SK-MEL-5 (cell line): Measurements from ENCODE around the gene KIF26B. TPM values are rescaled to one million over a fixed set of nuclear protein-coding genes. Genes with fewer than 3 reads are reported as not detected.
"Not testable (repeated sequence)": the region's sequence is repeated elsewhere in the genome, so short reads cannot be mapped to it uniquely, and the experiment has no call there.

Experiments used
- DNase-seq: peaks from one replicate; pipeline ENCODE4 v3.0.0-alpha.2; 2016; ENCODE audit warnings: low read depth, low spot score
- in situ Hi-C: cut with HindIII; loops from 2 replicates; pipeline ENCODE4 v1.10.0; 2016; ENCODE audit warnings: low sequenced_read_pairs, high pct_unique_total_duplicates, low pct_unique_long_range_greater_than_20kb
- total RNA-seq: library from RNA; depleted of rRNA; stranded (reverse); fragments of >200 nt; shearing (Covaris generic); gene quantifications from 2 replicates; pipeline ENCODE4 v1.2.3, GENCODE V29; 2014

The KIF26B gene
- total RNA-seq, 1 experiment from 2014 or later, result 1.5 TPM

DNA sequence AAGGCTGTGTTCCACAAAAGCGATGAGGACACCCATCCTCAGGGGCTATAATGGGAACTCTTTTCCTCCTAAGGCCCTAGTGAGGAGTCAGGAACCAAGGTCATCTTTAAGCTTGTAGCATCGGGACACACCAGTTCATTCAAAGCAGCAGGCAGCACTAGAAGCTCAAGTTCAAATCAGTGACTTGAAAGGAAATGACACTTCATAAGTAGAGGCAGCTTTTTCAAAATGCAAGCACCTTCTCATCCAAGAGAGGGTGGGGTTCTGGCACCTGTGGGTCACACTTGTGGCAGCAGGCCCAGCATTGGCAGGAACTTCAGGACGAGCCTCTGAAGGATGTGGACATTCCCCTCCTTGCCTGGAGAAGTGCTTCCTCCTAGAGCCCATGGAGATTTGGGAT is 496.3 kb downstream of the KIF26B start:
- in situ Hi-C loops, result no loop called here

DNA sequence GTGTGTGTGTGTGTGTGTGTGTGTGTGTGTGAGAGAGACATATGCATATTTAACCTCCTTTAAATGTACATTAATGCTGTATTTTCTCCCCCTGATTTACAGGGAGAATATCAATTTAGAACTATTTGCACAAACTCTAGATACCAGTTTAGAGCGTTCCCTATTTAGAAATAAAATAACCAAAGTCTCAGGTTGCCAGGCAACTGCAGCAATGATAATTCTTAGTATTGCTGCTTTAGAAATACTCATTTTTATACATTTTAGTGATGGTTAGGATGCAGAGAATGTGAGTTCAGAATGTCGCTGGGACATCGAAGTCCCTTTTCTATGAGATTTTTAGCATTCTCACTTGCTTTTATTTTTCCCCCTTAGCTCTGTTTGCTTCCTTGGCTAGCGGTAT is 497.3 kb downstream of the KIF26B start:
- in situ Hi-C loops, result no loop called here
- no peak for DNase-seq

More for the DNA sequence above, 496.3 kb downstream of the KIF26B start:
- no peak for DNase-seq

DNA sequence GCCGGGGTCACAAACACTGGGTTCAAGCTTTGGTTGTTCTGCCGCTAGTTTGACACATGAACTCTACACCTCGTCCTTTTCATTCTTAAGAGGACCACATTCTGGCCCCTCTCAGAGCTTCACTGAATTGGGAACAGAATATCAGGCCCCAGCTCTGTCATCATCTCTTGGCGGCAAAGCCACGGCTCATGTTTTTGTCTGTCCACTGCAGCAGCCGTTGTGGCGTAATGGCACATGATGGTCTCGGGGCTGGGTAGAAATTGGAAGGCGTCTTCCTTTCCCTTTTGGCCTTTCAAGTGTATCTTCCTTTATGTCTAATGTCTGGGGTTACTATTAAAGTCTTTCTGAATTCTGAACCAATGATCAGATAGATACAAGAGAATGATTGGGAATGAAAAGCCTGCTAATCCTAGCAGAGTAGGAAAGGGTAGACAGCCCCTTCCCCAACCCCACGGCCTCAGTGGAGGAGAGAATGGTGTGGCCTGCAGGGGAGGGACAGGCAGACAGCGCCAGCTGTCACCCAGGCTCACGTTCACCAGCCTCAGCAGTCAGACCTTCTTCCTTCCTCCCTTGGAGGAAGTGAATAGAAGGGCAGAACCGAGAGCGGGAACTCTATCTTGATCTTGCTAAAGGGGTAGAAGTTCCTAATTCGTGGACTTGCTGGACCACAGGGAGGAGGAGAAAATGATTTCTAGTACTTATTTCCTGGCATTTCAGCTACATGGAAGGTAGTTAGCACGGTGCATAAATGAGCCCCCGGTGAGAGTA is 498.1 kb downstream of the KIF26B start:
- in situ Hi-C loops, result no loop called here
- DNase-seq, result no peak

DNA sequence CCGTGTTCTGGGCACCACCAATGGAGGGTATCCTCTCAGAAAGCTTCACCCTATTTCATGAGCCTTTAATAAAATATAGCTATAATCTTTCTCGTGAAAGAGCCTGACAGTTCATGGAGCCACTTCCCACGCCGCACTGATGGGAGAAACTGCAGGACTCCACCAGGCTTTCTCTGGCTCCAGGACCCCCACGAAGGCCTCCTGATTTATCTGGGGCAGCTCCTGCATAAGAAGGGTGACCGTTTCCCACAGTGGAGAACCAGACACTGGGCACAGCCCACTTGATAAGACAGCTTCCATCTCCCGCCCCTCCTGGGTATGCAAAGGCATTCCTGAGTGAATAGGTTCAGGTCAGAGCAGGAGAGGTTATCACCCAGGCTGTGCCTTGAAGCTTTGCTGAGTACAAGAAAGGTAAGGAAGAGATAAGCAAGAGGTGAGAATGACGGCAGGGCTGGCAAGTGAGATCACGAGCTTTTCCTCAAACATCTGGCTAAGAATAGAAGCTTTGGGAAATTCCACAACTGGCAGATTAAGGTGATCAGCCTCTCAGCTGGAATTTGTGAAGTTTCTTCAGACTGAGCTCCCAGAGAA is 499.8 kb downstream of the KIF26B start:
- in situ Hi-C loops, result no loop called here

DNA sequence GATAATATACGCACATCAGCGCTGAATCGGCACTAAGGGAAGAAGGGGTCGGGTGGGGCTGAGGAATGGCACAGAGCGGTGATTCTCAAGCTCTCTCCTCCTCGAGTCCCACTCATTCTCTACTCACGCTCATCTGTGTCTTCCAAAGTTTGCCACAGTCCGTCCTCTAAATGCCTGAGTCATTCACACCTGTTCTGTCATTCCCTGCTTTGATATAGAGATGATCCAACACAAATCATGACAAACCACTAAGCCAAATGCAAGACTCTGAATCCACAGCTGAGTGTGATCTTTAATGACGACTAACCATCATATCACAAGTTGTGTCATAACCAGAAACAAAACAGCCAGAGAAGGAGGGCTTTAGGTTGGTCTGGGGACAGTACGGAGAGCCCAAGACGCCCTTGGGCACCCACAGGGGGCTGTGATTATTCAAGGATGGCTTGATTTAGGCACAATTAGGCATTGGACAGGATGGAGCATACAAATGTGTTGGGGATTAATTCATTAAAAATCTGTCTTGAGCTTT is 501.5 kb downstream of the KIF26B start:
- in situ Hi-C loops, result no loop called here
- DNase-seq, result no peak

More for the DNA sequence above, 499.8 kb downstream of the KIF26B start:
- DNase-seq, result no peak

DNA sequence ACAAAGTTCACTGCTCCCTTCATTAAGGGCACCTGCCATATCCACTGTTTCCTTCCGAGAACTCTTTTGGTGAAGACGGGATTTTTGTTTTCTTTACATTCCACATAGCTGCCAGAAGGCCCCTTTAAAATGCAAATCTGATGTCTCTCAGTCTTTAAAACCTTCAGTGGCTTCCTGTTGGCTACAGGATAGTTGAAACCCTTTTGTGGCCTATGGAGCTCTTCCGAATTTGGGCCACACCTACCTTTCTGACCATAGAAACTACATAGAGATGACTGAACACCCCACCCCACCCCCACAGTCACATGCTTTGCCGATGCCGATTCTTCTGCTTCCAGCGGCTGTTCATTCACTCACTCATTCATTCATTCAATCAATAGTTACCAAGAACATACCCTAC is 502.6 kb downstream of the KIF26B start:
- in situ Hi-C loops, result no loop called here
- no peak for DNase-seq

DNA sequence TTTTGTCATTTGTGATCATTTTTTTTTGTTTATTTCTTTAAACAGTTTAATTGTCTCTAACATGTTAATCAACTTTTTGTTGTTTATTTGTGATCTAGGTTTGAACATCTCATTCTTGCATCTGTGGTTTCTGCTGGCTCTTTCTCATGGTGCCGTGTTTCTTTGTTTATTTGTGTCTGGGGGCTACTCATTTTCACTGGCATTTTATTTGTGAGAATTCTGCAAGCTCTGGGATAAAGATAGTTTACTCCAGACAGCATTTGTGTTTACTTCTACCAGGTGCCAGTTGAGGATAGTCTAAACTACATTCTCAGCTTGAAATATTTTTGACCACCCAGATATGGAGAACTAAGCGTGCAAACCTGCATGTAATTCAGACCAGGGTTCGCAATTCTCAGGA is 508.6 kb downstream of the KIF26B start:
- no peak for DNase-seq

DNA sequence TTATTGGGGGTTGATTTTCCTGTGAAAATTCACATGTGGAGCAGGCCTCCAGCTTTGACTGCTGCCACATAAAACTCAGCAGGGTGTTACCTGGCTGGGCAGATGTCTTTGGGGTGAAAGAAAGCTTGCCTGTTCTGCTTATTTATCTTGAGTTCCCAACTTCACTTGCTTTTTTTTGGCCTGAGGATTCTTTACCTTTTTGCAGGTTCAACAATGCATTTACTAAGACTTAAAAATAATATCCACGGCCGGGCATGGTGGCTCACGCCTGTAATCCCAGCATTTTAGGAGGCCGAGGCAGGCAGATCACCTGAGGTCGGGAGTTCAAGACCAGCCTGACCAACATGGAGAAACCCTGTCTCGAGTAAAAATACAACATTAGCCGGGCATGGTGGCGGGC is 509.1 kb downstream of the KIF26B start:
- in situ Hi-C loops, result no loop called here
- DNase-seq, result no peak

More for the DNA sequence above, 508.6 kb downstream of the KIF26B start:
- in situ Hi-C loops, result no loop called here

DNA sequence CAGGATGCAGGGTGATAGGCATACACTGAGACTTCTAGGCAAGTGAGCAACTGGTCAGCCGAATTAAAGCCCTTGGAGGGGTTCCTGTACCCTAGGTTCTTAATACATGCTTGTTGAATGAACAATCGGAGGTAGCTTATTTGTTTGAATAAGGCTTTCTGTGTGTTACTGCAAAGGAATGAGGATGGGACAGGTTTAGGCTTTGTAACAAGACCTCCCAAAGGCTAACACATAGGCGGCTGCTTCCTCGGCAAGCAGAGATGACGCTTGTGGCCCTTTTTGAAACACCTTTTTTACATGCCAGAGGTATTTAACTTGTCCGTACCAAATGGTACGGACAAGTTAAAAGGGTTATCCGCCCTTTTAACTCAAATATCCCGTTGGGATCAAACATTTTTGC is 511.6 kb downstream of the KIF26B start:
- DNase-seq, result no peak
- in situ Hi-C loops, result no loop called here

DNA sequence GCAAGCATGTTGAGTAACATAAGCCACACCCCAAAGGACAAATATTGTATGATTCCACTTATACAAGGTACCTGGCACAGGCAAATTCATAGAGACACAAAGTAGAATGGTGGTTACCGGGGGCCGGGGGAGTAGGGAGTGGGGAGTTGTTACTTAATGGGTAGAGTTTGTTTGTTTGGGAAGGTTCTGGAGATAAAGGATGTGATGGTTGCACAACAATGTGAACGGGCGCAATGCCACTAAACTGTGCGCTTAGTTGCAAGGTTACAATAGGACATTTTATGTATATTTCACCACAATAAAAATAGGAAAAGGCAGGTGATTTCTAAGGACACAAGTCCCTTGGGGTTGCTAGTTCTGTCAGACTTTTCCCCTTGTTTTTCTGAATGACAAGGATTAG is 516.6 kb downstream of the KIF26B start:
- DNase-seq, result no peak
- in situ Hi-C loops, result no loop called here

DNA sequence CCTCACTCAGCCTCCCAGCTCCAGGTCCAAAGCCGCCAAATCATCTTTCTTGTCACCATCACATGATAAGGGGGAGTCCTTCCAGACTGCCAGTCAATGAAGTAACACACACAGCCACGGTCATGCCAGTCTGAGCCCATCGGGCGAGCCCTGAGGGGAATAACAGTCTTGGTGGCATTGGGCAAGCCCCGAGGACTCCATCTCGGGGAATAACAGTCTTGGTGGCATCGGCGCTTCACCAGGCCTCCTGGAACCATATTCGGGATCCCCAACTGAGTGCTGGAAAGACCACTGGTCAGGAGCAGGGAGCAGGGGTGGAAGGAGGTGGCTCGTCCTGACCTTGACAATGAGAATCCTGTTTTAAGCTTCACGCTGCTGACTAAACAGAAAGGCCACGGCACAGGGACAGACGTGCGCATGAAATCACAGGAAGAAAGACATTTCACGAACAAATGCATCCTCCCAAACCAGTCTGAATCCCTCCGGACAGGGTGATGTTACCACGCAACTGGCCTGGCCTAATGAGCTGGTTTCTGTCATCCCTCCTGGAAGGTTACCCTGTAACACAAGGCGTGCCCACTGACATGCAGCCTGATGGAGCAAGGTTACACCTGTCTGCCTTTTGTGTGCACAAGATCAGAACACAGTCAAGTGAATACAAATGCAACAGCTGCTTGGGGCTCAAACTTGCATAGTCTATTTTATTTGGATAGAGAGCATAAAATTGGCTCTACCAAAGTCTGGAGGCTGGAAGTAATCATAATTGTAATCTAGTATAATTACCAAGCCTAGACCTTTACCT is 517.4 kb downstream of the KIF26B start:
- DNase-seq, result no peak

DNA sequence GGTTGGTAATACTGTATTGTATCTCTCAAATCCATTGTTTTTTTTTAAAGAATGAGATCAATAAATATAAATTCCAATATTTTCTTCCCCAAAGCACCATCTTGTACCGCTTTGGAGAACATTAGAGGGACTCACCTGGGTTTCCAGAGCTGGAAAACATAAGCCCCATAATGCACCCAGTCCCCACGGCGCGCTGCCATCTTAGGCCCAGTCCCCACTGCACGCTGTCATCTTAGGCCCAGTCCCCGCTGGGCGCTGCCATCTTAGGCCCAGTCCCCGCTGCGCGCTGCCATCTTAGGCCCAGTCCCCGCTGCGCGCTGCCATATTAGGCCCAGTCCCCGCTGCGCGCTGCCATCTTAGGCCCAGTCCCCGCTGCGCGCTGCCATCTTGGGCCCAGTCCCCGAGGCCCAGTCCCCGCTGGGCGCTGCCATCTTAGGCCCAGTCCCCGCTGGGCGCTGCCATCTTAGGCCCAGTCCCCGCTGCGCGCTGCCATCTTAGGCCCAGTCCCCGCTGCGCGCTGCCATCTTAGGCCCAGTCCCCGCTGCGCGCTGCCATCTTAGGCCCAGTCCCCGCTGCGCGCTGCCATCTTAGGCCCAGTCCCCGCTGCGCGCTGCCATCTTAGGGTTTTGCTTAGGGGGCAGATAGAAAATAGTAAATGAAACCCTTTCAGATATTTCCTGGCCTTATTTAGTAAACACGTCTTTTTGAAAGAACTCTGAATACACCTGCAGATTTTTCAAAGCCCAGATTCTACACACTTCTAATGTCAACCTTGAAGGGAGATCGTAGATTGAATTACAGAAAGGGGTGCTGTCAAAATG is 518.3 kb downstream of the KIF26B start:
- in situ Hi-C loops, DNase-seq: not testable (repeated sequence)

More for the DNA sequence above, 517.4 kb downstream of the KIF26B start:
- in situ Hi-C loops, result no loop called here

DNA sequence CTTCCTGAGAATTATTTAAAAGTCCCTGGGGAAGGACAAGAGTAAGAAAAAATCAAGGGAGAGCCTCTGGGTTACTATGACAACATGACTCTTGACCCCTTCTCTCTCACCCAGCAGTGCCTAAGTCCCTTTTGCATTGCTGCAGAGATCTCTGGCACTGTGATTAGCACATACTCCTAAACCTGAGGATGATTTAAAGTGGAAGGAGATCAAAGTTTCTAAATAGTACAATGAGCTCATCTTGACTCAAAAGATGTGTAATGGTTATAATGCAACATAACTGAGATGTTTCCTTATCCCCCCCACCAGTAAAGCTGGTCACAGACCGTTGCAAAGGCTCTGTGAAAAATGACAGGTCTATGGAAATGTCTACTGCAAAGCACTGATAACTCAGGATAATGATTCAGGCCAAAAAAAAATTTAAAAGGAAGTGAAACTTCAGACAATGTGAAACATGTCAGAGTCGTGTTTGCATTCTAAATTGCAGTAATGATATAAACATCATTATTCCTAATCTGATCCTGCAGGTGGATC is 519.2 kb downstream of the KIF26B start:
- no peak for DNase-seq
- in situ Hi-C loops, result no loop called here

DNA sequence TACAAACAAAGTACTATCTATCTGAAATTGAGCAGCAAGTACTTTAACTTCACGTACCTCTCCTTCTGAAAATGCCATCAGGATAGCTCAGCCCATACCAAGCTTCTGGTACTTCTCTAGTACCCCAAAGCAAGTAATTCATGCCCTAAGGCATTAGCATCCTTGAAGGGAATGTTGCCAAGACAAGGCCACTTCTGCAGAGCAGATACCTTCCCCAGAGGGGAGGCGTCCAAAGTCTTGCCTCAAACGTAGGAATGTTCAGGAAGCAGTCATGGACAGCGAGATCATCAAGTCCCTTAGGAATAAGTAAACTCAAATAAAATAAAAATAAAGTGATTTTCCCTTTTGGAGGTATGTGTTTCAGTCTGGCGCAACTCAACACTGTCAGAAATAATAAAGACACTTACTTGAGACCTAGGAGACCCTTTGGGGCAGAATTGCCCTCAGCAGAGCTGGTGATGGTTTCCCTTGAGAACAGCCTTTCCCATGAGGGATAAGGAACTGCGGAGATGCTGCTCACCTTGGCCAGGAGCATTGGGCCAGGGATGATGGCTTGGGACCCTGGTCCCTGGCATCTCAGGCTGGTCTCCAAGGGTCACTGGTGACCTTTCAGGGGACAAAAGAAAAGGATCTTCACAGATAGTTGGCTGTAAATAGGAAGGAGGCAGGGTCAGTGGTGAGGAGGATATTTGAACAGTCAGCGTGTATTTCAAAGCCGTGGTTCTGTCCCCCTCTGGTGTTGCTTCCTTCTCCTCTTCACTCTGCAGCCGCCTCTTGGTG is 522.9 kb downstream of the KIF26B start:
- in situ Hi-C loops, result no loop called here
- DNase-seq, result no peak

DNA sequence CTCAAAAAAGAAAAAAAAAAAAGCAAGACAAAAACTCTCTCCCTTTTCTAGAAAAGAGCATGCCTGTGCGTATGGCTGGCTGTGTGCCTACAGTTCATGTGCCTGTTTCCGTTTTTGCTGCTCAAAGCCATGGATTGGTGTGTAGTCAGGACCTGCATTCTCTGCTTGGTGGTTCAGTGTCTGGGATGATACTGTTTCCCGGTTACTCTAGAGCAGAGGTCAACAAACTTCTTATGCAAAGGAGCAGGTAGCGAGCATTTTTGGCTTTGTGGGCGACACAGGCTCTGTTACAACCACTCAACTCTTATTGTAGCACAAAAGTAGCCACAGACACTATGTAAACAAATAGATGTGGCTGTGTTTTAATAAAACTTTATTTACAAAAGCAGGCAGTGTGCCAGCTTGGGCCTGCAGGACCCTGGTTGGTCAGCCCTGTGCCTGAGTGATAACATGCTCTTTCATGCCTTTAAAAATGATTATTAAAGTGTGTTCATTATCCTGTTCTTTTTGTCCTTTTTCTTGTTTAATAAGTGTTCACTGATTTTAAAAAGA is 524.2 kb downstream of the KIF26B start:
- no peak for DNase-seq
- in situ Hi-C loops, result no loop called here
